ENCODE data around the gene ATP23.

ATP23 gene

DNA sequence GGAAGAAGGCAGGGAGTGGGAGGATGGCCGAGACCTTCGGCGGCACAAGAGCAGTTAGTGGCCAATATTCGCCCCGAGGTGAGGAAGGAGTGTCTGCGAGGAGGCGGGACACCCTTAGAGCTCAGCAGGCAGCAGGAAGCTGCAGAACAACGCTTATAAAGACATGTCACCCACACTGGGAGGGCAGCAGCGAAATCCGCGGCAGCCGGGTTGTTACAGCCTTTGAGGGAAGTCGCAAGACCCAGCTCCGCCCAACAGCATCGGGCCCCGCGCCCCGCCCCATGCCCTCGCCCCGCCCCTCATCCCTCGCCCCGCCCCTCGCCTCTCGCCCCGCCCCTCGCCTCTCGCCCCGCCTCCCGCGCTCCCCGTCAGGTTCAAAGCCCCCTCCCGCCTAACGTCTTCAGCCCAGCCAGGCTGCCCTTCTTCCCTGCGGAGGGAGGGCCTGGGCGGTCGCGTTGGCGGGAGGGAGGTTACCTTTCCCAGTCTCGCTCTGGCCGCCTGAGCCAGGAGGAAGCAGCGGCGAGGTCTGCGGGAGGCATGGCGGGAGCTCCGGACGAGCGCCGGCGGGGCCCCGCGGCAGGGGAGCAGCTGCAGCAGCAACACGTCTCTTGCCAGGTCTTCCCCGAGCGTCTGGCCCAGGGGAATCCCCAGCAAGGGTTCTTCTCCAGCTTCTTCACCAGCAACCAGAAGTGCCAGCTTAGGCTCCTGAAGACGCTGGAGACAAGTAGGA lies at the start of gene ATP23:
TSS of gene ATP23 (plus strand) at position 403 of the 730 bp plus-strand sequence. CDS start at position 538, 135 bp downstream.
- peak; percentile 70 to 81 (median 76) for DNase-seq (ENCODE audit: low read depth in 3 of 3)

- DNase-seq (ENCODE audit: low read depth in 3 of 3) = no peak
These were observed 49.0 kb upstream of the ATP23 start for GRCh38 chr12:57892232-57892972.

- DNase-seq (ENCODE audit: low read depth in 3 of 3) = no peak
These were observed 47.7 kb upstream of the ATP23 start for GRCh38 chr12:57893431-57894353.

GRCh38 chr12:57894399-57895292 lies 46.7 kb upstream of the ATP23 start:
- no peak for DNase-seq (ENCODE audit: low read depth in 3 of 3)

GRCh38 chr12:57895389-57896114 lies 45.8 kb upstream of the ATP23 start:
- DNase-seq (ENCODE audit: low read depth in 3 of 3) = no peak

- DNase-seq (ENCODE audit: low read depth in 3 of 3) = no peak
These were observed 45.3 kb upstream of the ATP23 start for GRCh38 chr12:57896115-57896433.

- no peak for DNase-seq (ENCODE audit: low read depth in 3 of 3)
These were observed 44.7 kb upstream of the ATP23 start for GRCh38 chr12:57896434-57897201.

GRCh38 chr12:57897286-57897974 lies 43.9 kb upstream of the ATP23 start:
- DNase-seq (ENCODE audit: low read depth in 3 of 3) = no peak

GRCh38 chr12:57898308-57898970 lies 42.9 kb upstream of the ATP23 start:
- no peak for DNase-seq (ENCODE audit: low read depth in 3 of 3)

GRCh38 chr12:57899010-57899662 lies 42.2 kb upstream of the ATP23 start:
- DNase-seq (ENCODE audit: low read depth in 3 of 3) = peak; percentile 58 to 74 (median 62)

- no peak for DNase-seq (ENCODE audit: low read depth in 3 of 3)
These were observed 38.8 kb upstream of the ATP23 start for GRCh38 chr12:57902478-57902969.

- DNase-seq (ENCODE audit: low read depth in 3 of 3) = no peak
These were observed 36.9 kb upstream of the ATP23 start for GRCh38 chr12:57904426-57904825.

DNA sequence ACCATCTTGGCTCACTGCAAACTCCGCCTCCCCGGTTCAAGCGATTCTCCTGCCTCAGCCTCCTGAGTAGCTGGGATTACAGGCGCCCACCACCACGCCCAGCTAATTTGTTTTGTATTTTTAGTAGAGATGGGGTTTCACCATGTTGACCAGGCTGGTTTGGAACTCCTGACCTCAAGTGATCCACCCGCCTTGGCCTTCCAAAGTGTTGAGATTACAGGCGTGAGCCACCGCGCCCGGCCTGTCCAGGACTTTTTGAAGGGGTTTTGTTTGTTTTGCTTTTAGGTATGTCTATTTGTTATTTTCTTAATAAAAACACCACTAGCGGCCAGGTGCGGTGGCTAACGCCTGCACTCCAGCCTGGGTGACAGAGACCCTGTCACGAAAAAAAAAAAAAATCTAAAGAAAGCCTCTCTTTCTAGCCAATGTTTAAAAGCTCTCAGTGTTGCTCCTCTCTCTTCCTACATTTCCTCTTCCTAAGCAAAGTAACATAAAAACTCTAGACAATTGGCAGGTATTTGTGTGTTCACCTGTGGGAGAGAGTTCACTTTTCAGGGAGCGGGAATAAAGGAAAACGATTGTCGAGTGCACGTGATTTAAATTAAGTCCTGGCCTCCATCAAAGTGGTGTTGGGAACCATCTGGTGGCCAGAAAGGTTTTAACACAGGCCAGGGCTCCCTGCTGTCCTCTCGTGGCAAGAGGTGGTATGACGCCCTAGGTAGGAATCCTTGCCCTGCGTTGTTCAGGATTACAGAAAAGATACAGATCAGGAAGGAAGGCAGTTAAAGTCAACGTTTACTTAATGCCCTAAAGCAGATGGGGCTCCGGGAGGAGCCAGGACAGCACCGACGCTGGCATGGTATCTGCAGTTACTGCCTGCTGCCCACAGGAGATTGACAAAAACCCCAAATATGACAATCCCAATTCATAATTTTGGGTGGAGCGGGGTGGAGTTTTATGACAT lies 36.2 kb upstream of the ATP23 start:
- peak; percentile 70 to 75 (median 72) for DNase-seq (ENCODE audit: low read depth in 3 of 3)

GRCh38 chr12:57905812-57906475 lies 35.4 kb upstream of the ATP23 start:
- no peak for DNase-seq (ENCODE audit: low read depth in 3 of 3)

- DNase-seq (ENCODE audit: low read depth in 3 of 3) = no peak
These were observed 34.5 kb upstream of the ATP23 start for GRCh38 chr12:57906821-57907220.

DNA sequence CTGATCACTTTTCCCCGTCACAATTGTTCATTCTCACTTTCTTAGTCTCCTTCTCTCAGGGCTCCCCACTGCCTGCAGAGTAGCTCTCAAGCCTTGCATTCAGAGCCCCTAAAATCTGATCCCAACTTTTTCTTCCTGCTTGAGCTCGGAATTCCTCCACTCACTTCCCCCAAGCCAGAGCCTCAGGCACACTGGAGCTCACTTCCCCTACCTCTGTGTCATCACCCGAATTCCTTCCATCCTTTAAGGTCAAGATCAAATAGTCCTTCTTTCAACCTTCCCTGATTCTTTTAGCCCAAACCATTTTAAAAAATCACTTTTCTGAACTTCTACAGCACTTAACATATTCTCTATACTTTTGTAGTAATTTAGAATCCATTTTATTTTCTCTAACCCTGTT lies 34.1 kb upstream of the ATP23 start:
- no peak for DNase-seq (ENCODE audit: low read depth in 3 of 3)

Measured in stimulated activated CD4-positive, alpha-beta T cell treated with anti-CD3 and anti-CD28 coated beads, TNF-alpha, amount 100 ng/mL, for 48 hours (primary cell).